Subcutaneous adipose tissue (tissue), 4 donors: ENCODE results near the gene DNAI2. TPM values are rescaled to one million over a fixed set of nuclear protein-coding genes. Genes with fewer than 3 reads are reported as not detected.

Source experiments
- total RNA-seq, 4 donors: library from RNA; depleted of rRNA; stranded (reverse); fragments of >200 nt; gene quantifications; one replicate each; pipeline ENCODE4 v1.1.0, GENCODE V29; 2016
- TF ChIP-seq, protein P1 (sequence below): fragments of 450-650 bp; IDR thresholded peaks from one replicate; pipeline ENCODE4 v1.5.1; 2016; ENCODE audit warnings: low read depth, mild to moderate bottlenecking, control low read depth, antibody characterized with exemption, moderate library complexity

DNAI2 gene
- total RNA-seq, 4 donors from 2014 or later, result not detected

DNA sequence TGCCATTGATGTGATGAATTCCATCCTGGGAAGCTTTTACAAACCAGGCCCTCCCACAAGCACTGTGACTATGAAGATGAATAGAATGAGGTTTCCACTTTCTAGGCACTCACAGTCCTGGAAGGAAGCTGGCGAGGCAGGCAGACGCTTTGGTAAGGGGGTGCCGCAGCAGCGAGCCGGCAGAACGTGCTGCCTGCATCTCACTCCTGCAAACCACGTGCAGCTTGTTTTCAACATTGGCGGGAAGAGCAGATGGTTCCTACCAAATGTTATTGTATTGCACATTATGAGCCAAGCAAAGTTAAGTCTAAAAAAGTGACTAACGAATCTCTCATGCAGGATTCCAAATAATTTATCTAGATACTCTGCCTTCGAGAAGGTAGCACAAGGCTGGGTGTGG lies 3.7 kb upstream of the DNAI2 start:
- TF ChIP-seq, protein P1, sequence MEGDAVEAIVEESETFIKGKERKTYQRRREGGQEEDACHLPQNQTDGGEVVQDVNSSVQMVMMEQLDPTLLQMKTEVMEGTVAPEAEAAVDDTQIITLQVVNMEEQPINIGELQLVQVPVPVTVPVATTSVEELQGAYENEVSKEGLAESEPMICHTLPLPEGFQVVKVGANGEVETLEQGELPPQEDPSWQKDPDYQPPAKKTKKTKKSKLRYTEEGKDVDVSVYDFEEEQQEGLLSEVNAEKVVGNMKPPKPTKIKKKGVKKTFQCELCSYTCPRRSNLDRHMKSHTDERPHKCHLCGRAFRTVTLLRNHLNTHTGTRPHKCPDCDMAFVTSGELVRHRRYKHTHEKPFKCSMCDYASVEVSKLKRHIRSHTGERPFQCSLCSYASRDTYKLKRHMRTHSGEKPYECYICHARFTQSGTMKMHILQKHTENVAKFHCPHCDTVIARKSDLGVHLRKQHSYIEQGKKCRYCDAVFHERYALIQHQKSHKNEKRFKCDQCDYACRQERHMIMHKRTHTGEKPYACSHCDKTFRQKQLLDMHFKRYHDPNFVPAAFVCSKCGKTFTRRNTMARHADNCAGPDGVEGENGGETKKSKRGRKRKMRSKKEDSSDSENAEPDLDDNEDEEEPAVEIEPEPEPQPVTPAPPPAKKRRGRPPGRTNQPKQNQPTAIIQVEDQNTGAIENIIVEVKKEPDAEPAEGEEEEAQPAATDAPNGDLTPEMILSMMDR, result no peak

GRCh38 chr17:74271281-74271680 lies 2.8 kb upstream of the DNAI2 start:
- TF ChIP-seq, protein P1, result no peak

DNA sequence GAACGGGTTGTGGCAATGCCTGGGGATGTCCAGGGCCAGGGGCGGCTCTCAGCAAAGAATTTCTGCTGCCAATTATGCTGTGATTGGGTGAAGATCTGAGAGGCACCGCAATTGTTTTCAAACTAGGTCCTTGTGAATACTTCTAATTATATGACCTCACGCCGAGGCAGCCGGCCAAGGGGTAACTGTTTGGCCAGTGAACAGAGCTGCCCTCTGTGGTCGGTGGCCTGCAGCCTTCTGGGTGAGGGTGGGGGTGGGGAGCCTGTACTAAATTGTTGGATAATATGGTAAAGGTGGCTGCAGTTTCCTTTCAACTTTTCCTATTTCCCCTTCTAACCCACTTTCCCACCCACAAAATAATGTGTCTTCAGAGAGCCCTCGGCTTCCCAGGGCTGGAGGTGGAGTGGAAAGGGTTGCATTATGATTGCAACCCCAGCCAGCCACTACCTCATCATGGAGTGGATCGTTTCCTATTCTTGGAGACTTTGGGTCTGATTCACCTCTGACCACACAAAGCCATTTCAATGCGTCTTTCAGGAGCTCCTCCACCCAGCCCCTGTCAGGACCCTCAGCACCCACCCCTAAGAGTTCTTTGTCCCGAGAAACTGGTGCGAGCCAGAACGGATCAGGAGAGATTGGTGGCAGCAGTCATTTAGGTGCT lies 2.0 kb upstream of the DNAI2 start:
- TF ChIP-seq, protein P1, result no peak

DNA sequence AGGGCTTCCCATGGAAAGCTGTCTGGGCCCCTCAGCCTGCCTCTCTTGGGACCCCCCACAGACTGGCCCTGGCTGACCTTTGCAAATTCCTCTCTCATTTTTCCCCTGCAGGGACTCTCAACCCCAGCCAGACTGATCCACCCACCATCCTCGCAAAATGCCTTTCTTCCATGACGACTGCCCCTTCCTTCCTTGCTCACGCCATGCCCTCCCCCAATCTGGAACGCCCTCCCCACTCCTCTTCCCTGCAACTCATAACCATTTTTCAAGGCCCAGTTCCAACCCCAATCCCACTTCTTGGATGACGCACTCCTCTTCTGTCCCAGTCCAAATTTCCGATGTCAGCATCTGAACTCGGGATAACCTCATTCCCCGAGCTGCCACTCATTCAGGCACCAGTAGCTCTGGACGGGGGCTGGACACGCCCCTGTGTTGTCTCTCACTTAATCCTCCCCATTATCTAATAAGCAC lies 1.3 kb upstream of the DNAI2 start:
- TF ChIP-seq, protein P1, result no peak

DNA sequence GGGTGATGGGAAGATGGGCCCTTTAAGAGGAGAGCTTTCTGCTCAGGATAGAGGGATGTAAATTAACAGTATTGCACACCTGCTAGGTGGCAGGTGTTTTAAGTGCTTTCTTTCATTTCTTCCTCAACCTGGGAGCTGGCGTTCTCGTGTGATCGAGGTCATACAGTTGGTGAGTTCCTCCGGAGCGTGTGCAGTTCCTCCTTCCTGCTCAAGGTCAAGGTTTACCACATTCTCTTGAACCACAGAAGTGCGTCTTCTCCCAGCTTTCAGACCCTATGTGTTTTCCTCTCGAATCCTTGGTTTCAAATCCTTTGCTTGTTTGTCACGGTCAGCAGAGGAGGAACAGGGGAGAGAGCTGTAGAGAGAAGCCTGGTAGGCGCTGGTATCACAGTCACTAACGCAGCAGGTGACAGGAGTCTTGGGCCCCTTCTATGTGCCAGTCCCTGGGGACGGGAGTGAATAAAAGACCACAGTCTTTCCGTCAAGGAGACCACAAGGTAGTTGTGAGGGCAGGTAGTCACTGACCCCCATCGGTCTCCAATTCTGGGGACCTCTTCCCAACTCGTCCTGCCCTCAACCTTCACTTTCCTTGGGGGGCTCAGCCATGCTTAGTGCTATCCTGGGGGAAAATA lies 791 bp downstream of the DNAI2 start:
- TF ChIP-seq, protein P1, result no peak

GRCh38 chr17:74276051-74276476 lies 2.0 kb downstream of the DNAI2 start:
- TF ChIP-seq, protein P1, result no peak

DNA sequence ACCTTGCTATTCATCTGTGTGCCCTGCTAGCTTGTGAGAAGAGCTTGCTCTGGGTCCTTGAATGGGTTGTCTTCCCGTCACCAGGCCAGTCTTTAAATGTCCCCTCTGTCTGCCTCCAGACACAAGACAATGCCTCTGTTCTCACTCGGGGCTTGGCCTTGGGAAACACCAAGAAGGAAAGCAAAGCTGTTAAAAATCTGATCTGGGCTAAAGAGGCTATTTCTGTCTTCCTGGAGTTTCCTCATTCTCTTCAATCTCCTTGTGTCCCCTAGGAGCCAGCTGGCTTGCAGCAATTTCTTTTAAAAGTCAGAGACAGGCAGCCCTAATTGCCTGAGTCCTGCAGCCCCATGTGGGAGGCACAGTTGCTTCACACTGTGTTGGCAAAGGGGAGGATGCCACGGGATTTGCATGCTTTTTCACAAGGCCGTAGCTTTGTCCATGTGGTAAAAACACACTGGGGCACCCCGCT lies 2.5 kb downstream of the DNAI2 start:
- TF ChIP-seq, protein P1, result no peak
